H1 (cell line): ENCODE results near the gene POU2F1. TPM values are rescaled to one million over a fixed set of nuclear protein-coding genes. Genes with fewer than 3 reads are reported as not detected.

Source experiments
- CREB1 ChIP-seq: IDR thresholded peaks from 2 replicates; pipeline ENCODE4 v1.6.1; 2012; ENCODE audit warnings: inconsistent platforms
- JUND ChIP-seq: IDR thresholded peaks from 2 replicates; pipeline ENCODE4 v1.6.1; 2011; ENCODE audit warnings: mild to moderate bottlenecking, improper control_type of control experiment, low read length
- SP2 ChIP-seq: IDR thresholded peaks from 2 replicates; pipeline ENCODE4 v1.6.1; 2012; ENCODE audit warnings: mild to moderate bottlenecking, low read length, inconsistent platforms
- YY1 ChIP-seq: IDR thresholded peaks from 2 replicates; pipeline ENCODE4 v1.6.1; 2011; ENCODE audit warnings: low read depth, mild to moderate bottlenecking, low read length
- polyA plus RNA-seq, 7 experiments: library from polyadenylated mRNA; depleted of rRNA in 3 of 7; stranded (reverse) in 5 of 7; unstranded in 2 of 7; fragments of >200 nt in 5 of 7; fragments of 200-250 nt in 2 of 7; gene quantifications; 1 replicate in 5 of 7; 2 replicates in 1 of 7; 4 replicates in 1 of 7; pipeline versions ENCODE4 v1.2.1 to v1.2.3, GENCODE V29; 2011 to 2013; ENCODE audit warnings: missing spikeins in 2 of 7, mixed read lengths in 2 of 7
- total RNA-seq: library from RNA; stranded (reverse); fragmentation: NEBNext Ultra II Directional; extraction: Animal tissue kit (Norgen Biotek cat#: 25700); gene quantifications from 2 replicates; pipeline ENCODE4 v1.2.1, GENCODE V29; 2021

POU2F1 gene
- total and polyA plus RNA-seq, 2 of the 8 experiments (the other 6 are each of a cell fraction or from before 2014, with no cell fraction given): 37.0 to 57.2 TPM

- TF ChIP-seq SP2 (no peak), CREB1 (no peak), JUND (no peak), YY1 (no peak)
Measured at GRCh38 chr1:167339405-167339804, 118.7 kb downstream of the POU2F1 start (continued).
